Smooth muscle cell (in vitro differentiated cells): ENCODE data around the gene LDLRAD4. TPM values are rescaled to one million over a fixed set of nuclear protein-coding genes. Genes with fewer than 3 reads are reported as not detected.

ENCODE experiments used
- DNase-seq: peaks from one replicate; lab custom pipeline; 2025; ENCODE audit not compliant: unreplicated experiment; lab: John Stamatoyannopoulos, UW
- H2AFZ ChIP-seq: fragments of 200-600 bp; sonication (generic); 2 replicates; pipeline ENCODE4 v1.6.0; 2016; ENCODE audit warnings: antibody characterized with exemption, low read depth, mild to moderate bottlenecking
- H3F3A ChIP-seq: fragments of 200-600 bp; sonication (generic); 2 replicates; pipeline ENCODE4 v1.6.0; 2017; ENCODE audit warnings: antibody characterized with exemption, low read depth
- H3K27ac ChIP-seq: fragments of 200-600 bp; sonication (generic); 2 replicates; pipeline ENCODE4 v1.5.1; 2016; ENCODE audit warnings: low read depth, mild to moderate bottlenecking
- H3K27me3 ChIP-seq: fragments of 200-600 bp; sonication (generic); 2 replicates; pipeline ENCODE4 v1.6.1; 2016; ENCODE audit warnings: low read depth, mild to moderate bottlenecking
- H3K36me3 ChIP-seq: fragments of 200-600 bp; sonication (generic); 2 replicates; pipeline ENCODE4 v1.5.1; 2016; ENCODE audit warnings: low read depth
- H3K4me1 ChIP-seq: fragments of 200-600 bp; sonication (generic); 2 replicates; pipeline ENCODE4 v1.5.1; 2016; ENCODE audit warnings: low read depth
- H3K4me2 ChIP-seq: fragments of 200-600 bp; sonication (generic); 2 replicates; pipeline ENCODE4 v1.6.0; 2016; ENCODE audit warnings: mild to moderate bottlenecking
- H3K4me3 ChIP-seq: fragments of 200-600 bp; sonication (generic); 2 replicates; pipeline ENCODE4 v1.5.1; 2016; ENCODE audit warnings: mild to moderate bottlenecking
- H3K79me2 ChIP-seq: fragments of 200-600 bp; sonication (generic); 2 replicates; pipeline ENCODE4 v1.6.0; 2016; ENCODE audit warnings: low read depth, mild to moderate bottlenecking
- H3K9ac ChIP-seq: fragments of 200-600 bp; sonication (generic); 2 replicates; pipeline ENCODE4 v1.6.0; 2016; ENCODE audit warnings: low read depth
- H3K9me3 ChIP-seq: fragments of 200-600 bp; sonication (generic); replicated peaks from 2 replicates; pipeline ENCODE4 v1.5.1; 2016; ENCODE audit warnings: low read depth
- H4K20me1 ChIP-seq: fragments of 200-600 bp; sonication (generic); 2 replicates; pipeline ENCODE4 v1.6.0; 2016; ENCODE audit warnings: low read depth
- WGBS: methylation state at CpG from one replicate; pipeline ENCODE4 v1.1.7; 2016; ENCODE audit warnings: low lambda C conversion rate; 5-methylcytosine and 5-hydroxymethylcytosine counted together
- polyA plus RNA-seq: library from polyadenylated mRNA; unstranded; fragments of >200 nt; fragmentation: Nextera tagmentation; extraction: Ambion mirVana; gene quantifications from 2 replicates; pipeline ENCODE4 v1.2.1, GENCODE V29; 2016
- total RNA-seq: library from RNA; depleted of rRNA; stranded (reverse); fragments of >200 nt; gene quantifications from 2 replicates; pipeline ENCODE4 v1.2.3, GENCODE V29; 2014
- TF ChIP-seq, protein P1 (sequence below): fragments of 200-600 bp; sonication (generic); IDR thresholded peaks from 2 replicates; pipeline ENCODE4 v1.5.1; 2017; ENCODE audit warnings: borderline replicate concordance, mild to moderate bottlenecking, antibody characterized with exemption; ENCODE audit not compliant: insufficient read depth, poor library complexity, severe bottlenecking

Gene LDLRAD4
- total and polyA plus RNA-seq, 2 experiments from 2014 or later = 36.2 to 48.3 TPM

DNA sequence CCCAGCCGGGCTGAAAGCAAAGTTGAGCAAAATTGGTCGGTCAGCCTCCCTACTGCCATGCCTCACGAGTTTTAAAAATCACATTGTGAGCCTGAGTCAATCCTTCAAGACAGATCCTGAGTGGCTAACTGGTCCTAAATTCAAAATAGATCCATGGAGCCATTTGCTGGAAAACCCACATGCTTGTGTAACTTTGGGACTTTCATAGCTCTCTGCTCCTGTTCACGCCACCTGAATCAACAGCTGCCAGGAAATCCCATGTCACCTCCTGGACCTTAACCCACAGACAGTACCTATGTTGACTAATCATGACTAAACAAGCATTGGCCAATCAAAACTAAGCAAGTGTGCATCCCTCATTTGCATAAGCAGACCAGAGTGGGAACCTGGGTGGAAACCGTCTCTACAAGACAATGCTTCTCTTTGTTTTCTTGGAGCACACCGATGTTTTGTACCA, 42.8 kb upstream of the LDLRAD4 start:
- H3K27ac ChIP-seq = no peak overlapping the region
- DNase-seq = no peak
- no peaks in the 10 kb centered on the region for H4K20me1 ChIP-seq

DNA sequence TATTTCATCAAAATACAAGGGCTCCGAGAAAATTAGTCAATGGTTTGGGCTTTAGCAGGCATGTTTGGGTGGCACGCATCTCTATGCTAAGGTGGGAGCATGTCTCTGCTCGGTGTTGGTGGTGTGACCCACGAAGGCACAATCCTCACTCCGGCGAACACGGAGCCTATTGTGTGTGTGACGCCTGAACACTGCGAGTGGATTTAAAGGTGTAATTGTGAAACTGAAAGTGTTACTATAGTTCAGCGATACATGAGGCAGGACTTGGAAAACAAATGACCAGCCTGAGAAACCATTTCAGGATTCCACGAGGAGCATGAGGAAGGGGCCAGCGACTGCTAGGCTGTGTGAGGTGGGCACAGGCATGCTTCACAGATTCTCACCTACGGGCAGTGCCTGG, 41.7 kb upstream of the LDLRAD4 start:
- Histone ChIP-seq H3K9ac (no peak overlapping the region), H3K4me2 (no peak overlapping the region), H3F3A (peaks cover 5% of the 10 kb centered on the region), H2AFZ (no peak overlapping the region), H3K27me3 (no peaks in the 10 kb centered on the region), H3K4me1 (no peaks in the 10 kb centered on the region), H4K20me1 (no peaks in the 10 kb centered on the region), H3K27ac (no peak overlapping the region), H3K36me3 (no peaks in the 10 kb centered on the region), H3K4me3 (no peak overlapping the region), H3K79me2 (no peaks in the 10 kb centered on the region), H3K9me3 (no peaks in the 10 kb centered on the region)
- TF ChIP-seq, protein P1, sequence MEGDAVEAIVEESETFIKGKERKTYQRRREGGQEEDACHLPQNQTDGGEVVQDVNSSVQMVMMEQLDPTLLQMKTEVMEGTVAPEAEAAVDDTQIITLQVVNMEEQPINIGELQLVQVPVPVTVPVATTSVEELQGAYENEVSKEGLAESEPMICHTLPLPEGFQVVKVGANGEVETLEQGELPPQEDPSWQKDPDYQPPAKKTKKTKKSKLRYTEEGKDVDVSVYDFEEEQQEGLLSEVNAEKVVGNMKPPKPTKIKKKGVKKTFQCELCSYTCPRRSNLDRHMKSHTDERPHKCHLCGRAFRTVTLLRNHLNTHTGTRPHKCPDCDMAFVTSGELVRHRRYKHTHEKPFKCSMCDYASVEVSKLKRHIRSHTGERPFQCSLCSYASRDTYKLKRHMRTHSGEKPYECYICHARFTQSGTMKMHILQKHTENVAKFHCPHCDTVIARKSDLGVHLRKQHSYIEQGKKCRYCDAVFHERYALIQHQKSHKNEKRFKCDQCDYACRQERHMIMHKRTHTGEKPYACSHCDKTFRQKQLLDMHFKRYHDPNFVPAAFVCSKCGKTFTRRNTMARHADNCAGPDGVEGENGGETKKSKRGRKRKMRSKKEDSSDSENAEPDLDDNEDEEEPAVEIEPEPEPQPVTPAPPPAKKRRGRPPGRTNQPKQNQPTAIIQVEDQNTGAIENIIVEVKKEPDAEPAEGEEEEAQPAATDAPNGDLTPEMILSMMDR = no peak
- 96% methylated on average over 13 of the region's 13 CpGs for WGBS
- no peak for DNase-seq

More for the DNA sequence above, 42.8 kb upstream of the LDLRAD4 start:
- TF ChIP-seq, protein P1 = no peak
- peaks cover 5% of the 10 kb centered on the region for H3F3A ChIP-seq
- no peaks in the 10 kb centered on the region for H3K79me2 ChIP-seq
- no peaks in the 10 kb centered on the region for H3K27me3 ChIP-seq
- no peak overlapping the region for H2AFZ ChIP-seq
- H3K9me3 ChIP-seq = no peaks in the 10 kb centered on the region
- peak overlapping the region; percentile 40 for H3K4me2 ChIP-seq
- no peaks in the 10 kb centered on the region for H3K36me3 ChIP-seq
- H3K4me3 ChIP-seq = no peak overlapping the region
- H3K4me1 ChIP-seq = no peaks in the 10 kb centered on the region
- 85% methylated on average over 6 of the region's 6 CpGs for WGBS
- no peak overlapping the region for H3K9ac ChIP-seq

DNA sequence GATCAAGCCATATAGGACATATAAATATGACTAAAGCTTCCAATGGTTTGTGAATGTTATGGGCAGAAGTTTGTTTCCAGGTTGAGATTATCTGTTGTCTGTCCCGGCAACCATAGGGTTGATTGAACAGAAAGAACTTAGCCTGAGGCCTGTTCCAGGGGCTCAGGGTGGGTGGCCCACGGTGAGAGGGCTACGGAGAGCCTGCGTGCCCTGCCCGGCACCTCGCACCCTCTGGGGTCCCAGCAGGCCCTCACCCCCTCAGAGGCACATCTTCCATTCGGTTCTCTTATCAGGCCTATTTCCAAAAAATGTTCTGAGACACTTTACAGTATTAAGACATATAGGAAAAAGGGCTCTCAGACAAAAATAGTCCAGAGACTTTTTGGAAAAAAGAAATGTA, 40.4 kb upstream of the LDLRAD4 start:
- 95% methylated on average over 7 of the region's 7 CpGs for WGBS
- Histone ChIP-seq H3K4me2 (no peak overlapping the region), H4K20me1 (no peaks in the 10 kb centered on the region), H3K27ac (no peak overlapping the region), H3K4me1 (no peaks in the 10 kb centered on the region), H3K79me2 (no peaks in the 10 kb centered on the region), H3K4me3 (no peak overlapping the region), H3F3A (peaks cover 5% of the 10 kb centered on the region), H2AFZ (no peak overlapping the region), H3K9ac (no peak overlapping the region), H3K36me3 (no peaks in the 10 kb centered on the region), H3K9me3 (no peaks in the 10 kb centered on the region), H3K27me3 (no peaks in the 10 kb centered on the region)
- no peak for DNase-seq
- TF ChIP-seq, protein P1 = no peak

DNA sequence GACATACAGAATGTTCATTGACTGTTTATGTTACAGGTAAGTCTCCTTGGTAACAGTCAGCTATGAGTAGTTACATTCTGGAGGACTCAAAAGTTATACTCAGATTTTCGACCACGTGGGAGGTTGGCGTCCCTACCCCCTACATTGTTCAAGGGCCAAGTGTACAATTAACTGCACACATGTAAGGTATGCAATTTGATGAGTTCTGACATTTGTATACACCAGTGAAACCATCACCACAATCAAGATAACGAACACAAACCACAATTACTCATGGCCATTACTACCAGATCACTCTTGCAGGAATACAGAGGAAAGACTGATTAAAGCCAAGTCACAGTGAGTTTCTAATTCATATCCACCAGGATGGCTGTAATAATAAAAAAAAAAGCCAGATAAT, 39.6 kb upstream of the LDLRAD4 start:
- Histone ChIP-seq H2AFZ (no peak overlapping the region), H3F3A (peaks cover 3% of the 10 kb centered on the region), H3K27ac (no peak overlapping the region), H3K79me2 (no peaks in the 10 kb centered on the region), H3K4me1 (no peaks in the 10 kb centered on the region), H3K27me3 (no peaks in the 10 kb centered on the region), H4K20me1 (no peaks in the 10 kb centered on the region), H3K4me2 (no peak overlapping the region), H3K9ac (no peak overlapping the region), H3K9me3 (no peaks in the 10 kb centered on the region), H3K4me3 (no peak overlapping the region), H3K36me3 (no peaks in the 10 kb centered on the region)
- 74% methylated on average over 4 of the region's 4 CpGs for WGBS
- no peak for DNase-seq
- TF ChIP-seq, protein P1 = no peak
